Right cardiac atrium (tissue), 5 donors: ENCODE results near the gene PPP6C. TPM values are rescaled to one million over a fixed set of nuclear protein-coding genes. Genes with fewer than 3 reads are reported as not detected.
"Not testable (repeated sequence)": the region's sequence is repeated elsewhere in the genome, so short reads cannot be mapped to it uniquely, and the experiment has no call there.

Experiments
- ATAC-seq, 2 donors: fragments of 200-7000 bp; cut with Tn5 transposase; one replicate each; pipeline versions ENCODE4 v1.8.0 to v1.9.1; 2020; ENCODE audit warnings: moderate library complexity in 2 of 2, mild to moderate bottlenecking in 1 of 2
- DNase-seq, 3 donors: peaks; one replicate each; pipeline ENCODE4 v3.0.0-alpha.2; 2020
- H3K27ac ChIP-seq: one replicate; pipeline ENCODE4 v1.5.1; 2013; ENCODE audit warnings: mild to moderate bottlenecking, low read length, control low read depth, moderate library complexity
- H3K27me3 ChIP-seq: one replicate; pipeline ENCODE4 v1.6.1; 2013; ENCODE audit not compliant: control insufficient read depth, insufficient read depth
- H3K4me1 ChIP-seq: one replicate; pipeline ENCODE4 v1.6.1; 2013; ENCODE audit warnings: low read length; ENCODE audit not compliant: control insufficient read depth, insufficient read depth
- H3K4me3 ChIP-seq: one replicate; pipeline ENCODE4 v1.5.1; 2013; ENCODE audit warnings: low read length, control low read depth
- H3K9me3 ChIP-seq: one replicate; pipeline ENCODE4 v1.6.1; 2013; ENCODE audit warnings: low read length; ENCODE audit not compliant: control insufficient read depth
- WGBS: extraction: QIAGEN DNeasy Blood & Tissue Kit; methylation state at CpG from one replicate; pipeline ENCODE4 v1.1.7; 2013; 5-methylcytosine and 5-hydroxymethylcytosine counted together
- intact Hi-C, 4 donors: fragments of 100-400 bp; cut with DNase I; formaldehyde crosslinking; loops; one replicate each; pipeline versions ENCODE4 v1.11.0 to v1.14.0; 2022 to 2023
- polyA plus RNA-seq: library from polyadenylated mRNA; stranded (reverse); fragments of 200-250 nt; gene quantifications from one replicate; pipeline ENCODE4 v1.2.3, GENCODE V29; 2013
- total RNA-seq, 4 donors: library from RNA; stranded (reverse); fragmentation: NEBNext Ultra II Directional; extraction: Animal tissue kit (Norgen Biotek cat#: 25700); gene quantifications; one replicate each; pipeline ENCODE4 v1.2.1, GENCODE V29; 2021
- donor health status: healthy with polysubstance abuse.
- donor health status: DM: no; HTN: yes; CAD: no.
- donor health status: DM: no; HTN: no; CAD: no.
- donor health status: DM: no; HTN: yes; CAD: no; lungs with severe emphysema.
- donor health status: DM: yes; HTN: yes; CAD: no.

PPP6C gene
- total and polyA plus RNA-seq, 5 donors = 19.8 to 43.1 (median 36.6) TPM

DNA sequence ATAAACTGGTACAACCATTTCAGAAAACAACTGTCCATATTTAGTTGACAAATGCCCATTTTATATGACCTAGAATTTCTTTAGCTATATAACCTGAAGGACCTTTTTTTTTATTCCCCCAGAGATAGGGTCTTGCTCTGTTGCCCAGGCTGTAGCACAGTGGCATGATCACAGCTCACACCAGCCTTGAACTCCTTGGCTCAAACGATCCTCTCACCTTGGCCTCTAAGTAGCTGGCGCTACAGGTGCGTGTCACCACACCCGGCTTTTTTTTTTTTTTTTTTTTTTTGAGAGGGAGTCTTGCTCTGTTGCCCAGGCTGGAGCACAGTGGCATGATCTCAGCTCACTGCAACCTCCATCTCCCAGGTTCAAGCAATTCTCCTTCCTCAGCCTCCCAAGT, 75.1 kb downstream of the PPP6C start:
- intact Hi-C loops, DNase-seq, ATAC-seq, H3K27ac ChIP-seq, H3K4me1 ChIP-seq, H3K9me3 ChIP-seq, H3K27me3 ChIP-seq, H3K4me3 ChIP-seq: not testable (repeated sequence)
- 87% methylated on average over 4 of the region's 4 CpGs for WGBS

DNA sequence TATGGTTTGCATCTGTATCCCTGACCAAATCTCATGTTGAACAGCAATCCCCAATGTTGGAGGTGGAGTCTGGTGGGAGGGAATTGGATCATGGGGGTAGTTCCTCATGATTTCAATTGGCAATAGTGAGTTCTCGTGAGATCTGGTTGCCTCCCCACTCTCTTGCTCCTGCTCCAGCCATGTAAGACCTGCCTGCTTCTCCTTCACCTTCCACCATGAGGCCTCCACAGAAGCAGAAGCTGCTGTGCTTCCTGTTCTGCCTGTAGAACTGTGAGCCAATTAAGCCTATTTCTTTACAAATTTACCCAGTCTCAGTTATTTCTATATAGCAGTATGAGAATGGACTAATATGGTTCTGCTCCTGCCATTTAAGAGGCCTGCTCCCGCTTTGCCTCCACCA, 79.1 kb downstream of the PPP6C start:
- H3K9me3 ChIP-seq = no peaks in the 10 kb centered on the region
- no peaks in the 10 kb centered on the region for H3K4me1 ChIP-seq
- no peak overlapping the region for H3K27ac ChIP-seq
- intact Hi-C loops = no loop called here
- H3K4me3 ChIP-seq = no peak overlapping the region
- DNase-seq = no peak
- WGBS = 99% methylated on average over 2 of the region's 2 CpGs
- no peak for ATAC-seq
- no peaks in the 10 kb centered on the region for H3K27me3 ChIP-seq

DNA sequence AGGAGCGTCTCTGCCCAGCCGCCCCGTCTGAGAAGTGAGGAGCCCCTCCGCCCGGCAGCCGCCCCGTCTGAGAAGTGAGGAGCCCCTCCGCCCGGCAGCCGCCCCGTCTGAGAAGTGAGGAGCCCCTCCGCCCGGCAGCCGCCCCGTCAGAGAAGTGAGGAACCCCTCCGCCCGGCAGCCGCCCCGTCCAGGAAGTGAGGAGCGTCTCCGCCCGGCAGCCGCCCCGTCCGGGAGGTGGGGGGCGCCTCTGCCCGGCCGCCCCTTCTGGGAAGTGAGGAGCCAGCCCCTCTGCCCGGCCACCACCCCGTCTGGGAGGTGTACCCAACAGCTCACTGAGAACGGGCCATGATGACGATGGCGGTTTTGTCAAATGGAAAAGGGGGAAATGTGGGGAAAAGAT, 81.1 kb downstream of the PPP6C start:
- H3K4me1 ChIP-seq, ATAC-seq, H3K4me3 ChIP-seq, H3K27me3 ChIP-seq, H3K27ac ChIP-seq, DNase-seq, H3K9me3 ChIP-seq, intact Hi-C loops: not testable (repeated sequence)
- 98% methylated on average over 28 of the region's 33 CpGs for WGBS

DNA sequence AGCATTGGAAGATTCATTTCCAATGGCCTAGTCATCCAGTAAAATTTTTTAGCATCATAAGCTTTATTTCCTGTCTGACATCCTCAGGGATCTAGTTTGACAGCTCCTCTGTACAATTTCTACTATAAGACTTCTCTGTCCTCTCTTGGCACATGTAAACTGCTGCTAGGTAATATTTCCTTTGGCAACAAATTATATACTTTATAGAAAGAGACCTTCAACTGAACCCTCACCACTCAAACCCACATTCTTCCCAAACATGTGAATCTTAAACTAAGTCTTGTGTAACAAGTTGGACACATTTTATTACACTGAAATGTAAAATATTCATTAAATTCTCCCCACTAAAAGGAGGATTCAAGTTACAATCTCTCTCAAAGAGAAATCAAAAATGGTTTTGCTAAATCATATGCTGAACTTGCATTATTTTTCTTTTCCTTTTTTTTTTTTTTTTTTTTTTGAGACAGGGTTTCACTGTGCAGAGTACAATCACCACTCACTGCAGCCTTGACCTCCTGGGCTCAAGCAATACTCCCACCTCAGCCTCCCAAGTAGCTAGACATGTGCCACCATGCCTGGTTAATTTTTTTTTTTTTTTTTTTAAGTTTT, 83.2 kb downstream of the PPP6C start:
- DNase-seq (no peak), ATAC-seq (no peak)
- intact Hi-C loops = no loop called here
- Histone ChIP-seq H3K4me3 (no peak overlapping the region), H3K27ac (no peak overlapping the region), H3K27me3 (no peaks in the 10 kb centered on the region), H3K4me1 (no peaks in the 10 kb centered on the region), H3K9me3 (no peaks in the 10 kb centered on the region)

DNA sequence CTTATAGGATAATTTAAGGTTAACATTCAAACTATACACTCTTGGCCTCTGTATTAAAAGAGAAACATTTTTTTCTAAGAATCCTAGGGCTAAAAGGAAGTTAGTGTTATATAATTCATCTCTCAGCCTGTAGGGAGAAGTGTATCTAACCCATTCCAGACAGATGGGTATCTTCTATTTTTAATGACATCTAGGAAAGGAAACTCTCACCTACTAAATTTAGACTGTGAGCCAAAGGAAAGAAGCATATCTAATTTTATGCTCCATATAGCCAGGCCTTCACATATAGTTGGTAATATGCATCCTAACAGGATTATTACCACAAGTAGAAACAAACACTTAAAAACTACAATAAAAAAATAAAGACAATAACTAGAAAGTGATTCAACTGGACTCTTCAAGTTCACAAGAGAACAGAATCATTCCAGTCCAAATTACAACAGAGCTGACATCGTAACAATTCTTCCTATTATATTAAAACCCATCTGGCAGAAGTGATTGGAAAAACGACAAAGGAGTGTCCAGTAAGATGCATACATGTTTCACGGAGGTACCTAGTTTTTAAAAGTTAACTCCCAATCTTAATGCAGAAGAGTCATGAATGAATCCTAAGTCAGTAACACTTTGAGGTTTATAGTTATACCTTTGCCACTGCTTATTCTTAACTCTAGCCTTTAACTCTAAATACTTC, 85.7 kb downstream of the PPP6C start:
- WGBS = 57% methylated on average over 3 of the region's 3 CpGs
- H3K4me1 ChIP-seq = peaks cover 2% of the 10 kb centered on the region
- H3K4me3 ChIP-seq = no peak overlapping the region
- H3K27me3 ChIP-seq = no peaks in the 10 kb centered on the region
- no peak overlapping the region for H3K27ac ChIP-seq
- intact Hi-C loops = no loop called here
- DNase-seq (no peak), ATAC-seq (no peak)
- H3K9me3 ChIP-seq = no peaks in the 10 kb centered on the region

DNA sequence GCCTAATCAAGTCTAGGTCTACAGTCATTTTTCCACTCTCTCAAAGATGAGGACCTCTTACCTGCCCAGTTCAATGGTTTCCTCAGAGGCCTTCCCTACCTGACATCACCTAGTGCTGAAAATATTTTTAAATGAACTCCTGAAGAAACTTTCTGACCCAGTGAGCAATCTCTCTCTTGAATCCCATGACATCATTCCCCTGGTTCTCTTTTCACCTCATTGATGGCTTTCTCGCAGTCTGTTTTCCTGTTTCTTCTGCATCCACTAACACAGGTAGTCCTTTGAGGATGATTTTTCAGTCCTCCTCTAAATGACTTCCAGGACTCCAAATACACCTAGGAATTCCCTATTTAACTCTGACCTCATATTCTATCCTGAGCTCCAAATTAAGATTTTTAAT, 86.6 kb downstream of the PPP6C start:
- DNase-seq (no peak), ATAC-seq (no peak)
- no peak overlapping the region for H3K27ac ChIP-seq
- H3K4me1 ChIP-seq = peaks cover 2% of the 10 kb centered on the region
- no peaks in the 10 kb centered on the region for H3K9me3 ChIP-seq
- 96% methylated on average over 1 of the region's 1 CpG for WGBS
- intact Hi-C loops = no loop called here
- no peaks in the 10 kb centered on the region for H3K27me3 ChIP-seq
- no peak overlapping the region for H3K4me3 ChIP-seq

DNA sequence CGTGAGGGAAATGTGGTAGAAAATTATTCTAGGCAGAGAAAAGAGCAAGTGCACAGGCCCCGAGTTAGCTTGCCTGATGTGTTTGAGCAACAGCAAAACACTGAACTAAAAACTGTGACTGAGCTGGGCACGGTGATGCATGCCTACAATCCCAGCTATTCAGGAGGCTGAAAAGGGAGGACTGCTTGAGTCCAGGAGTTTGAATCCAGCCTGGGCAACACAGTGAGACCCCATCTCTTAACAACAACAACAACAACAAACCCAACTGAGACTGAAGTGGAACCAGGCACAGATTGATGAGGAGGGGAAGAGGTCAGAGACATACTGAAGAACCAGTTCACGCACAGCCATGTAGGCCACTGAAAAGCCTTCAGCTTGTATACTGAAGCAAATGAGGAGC, 88.8 kb downstream of the PPP6C start:
- intact Hi-C loops = no loop called here
- no peaks in the 10 kb centered on the region for H3K9me3 ChIP-seq
- ATAC-seq (no peak), DNase-seq (no peak)
- H3K27me3 ChIP-seq = no peaks in the 10 kb centered on the region
- peaks cover 2% of the 10 kb centered on the region for H3K4me1 ChIP-seq
- WGBS = 89% methylated on average over 4 of the region's 4 CpGs
- H3K27ac ChIP-seq = no peak overlapping the region
- H3K4me3 ChIP-seq = no peak overlapping the region

DNA sequence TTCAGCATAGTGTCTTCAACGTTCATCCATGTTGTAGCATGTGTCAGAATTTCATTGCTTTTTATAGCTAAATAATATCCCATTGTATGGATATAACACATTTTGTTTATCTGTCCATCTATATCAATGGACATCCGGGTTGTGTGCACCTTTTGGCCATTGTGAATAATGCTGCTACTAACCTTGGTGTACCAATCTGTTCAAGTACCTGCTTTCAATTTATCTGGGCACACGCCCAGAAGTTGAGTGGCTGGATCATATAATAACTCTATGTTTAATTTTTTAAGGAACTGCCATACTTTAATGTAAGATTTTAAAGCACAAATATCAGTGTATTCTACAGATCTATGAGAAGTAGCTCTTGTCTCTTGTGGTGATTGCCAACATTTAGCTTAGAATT, 89.8 kb downstream of the PPP6C start:
- Histone ChIP-seq H3K27ac (no peak overlapping the region), H3K4me1 (peaks cover 2% of the 10 kb centered on the region), H3K27me3 (no peaks in the 10 kb centered on the region), H3K9me3 (no peaks in the 10 kb centered on the region), H3K4me3 (no peak overlapping the region)
- WGBS = 68% methylated on average over 3 of the region's 3 CpGs
- DNase-seq (no peak), ATAC-seq (no peak)
- intact Hi-C loops = no loop called here

Other genes starting within 250 kb of the PPP6C start
- gene GOLGA1, start 248.7 kb downstream of the PPP6C start, total RNA-seq = 10 to 100 TPM; 17.9 to 20.0 (median 19.4) TPM
- 8.7 TPM for gene GOLGA1, start 248.7 kb downstream of the PPP6C start, polyA plus RNA-seq
- gene SCAI, start 46.3 kb downstream of the PPP6C start, total RNA-seq = 1 to 10 TPM; 4.8 to 5.5 (median 4.9) TPM
- gene SCAI, start 46.3 kb downstream of the PPP6C start, polyA plus RNA-seq = 1.9 TPM
- gene RABEPK, start 10.7 kb upstream of the PPP6C start, total RNA-seq = 10 to 100 TPM in 3 of 4 donors, 1 to 10 TPM in 1; 8.8 to 12.7 (median 11.4) TPM
- gene RABEPK, start 10.7 kb upstream of the PPP6C start, polyA plus RNA-seq = 12.0 TPM
- 100 to 1,000 TPM; 176 to 384 (median 284) TPM for gene HSPA5, start 51.5 kb upstream of the PPP6C start, total RNA-seq
- gene HSPA5, start 51.5 kb upstream of the PPP6C start, polyA plus RNA-seq = 263 TPM
- gene GAPVD1, start 72.0 kb upstream of the PPP6C start, total RNA-seq = 10 to 100 TPM; 33.0 to 45.7 (median 33.2) TPM
- gene GAPVD1, start 72.0 kb upstream of the PPP6C start, polyA plus RNA-seq = 8.1 TPM